ENCODE results near the gene INPP4B. TPM values are rescaled to one million over a fixed set of nuclear protein-coding genes. Genes with fewer than 3 reads are reported as not detected.

The INPP4B gene
- total and polyA plus RNA-seq, 9 donors, result 1.7 to 14.7 (median 10.7) TPM

- no peak overlapping the region for H3K27ac ChIP-seq
- intact Hi-C loops (cut with DNase I), result no loop called here
- H3K27me3 ChIP-seq, result no peaks in the 10 kb centered on the region
- WGBS, 3 donors, result 67 to 81% (median 76%) methylated on average over 4 of the region's 4 CpGs
- H3K36me3 ChIP-seq, result no peaks in the 10 kb centered on the region
- no peak overlapping the region for H3K4me3 ChIP-seq
- DNase-seq, result no peak
- no peaks in the 10 kb centered on the region for H3K4me1 ChIP-seq (ENCODE audit: insufficient read depth)
- H3K9me3 ChIP-seq, result no peaks in the 10 kb centered on the region
- TF ChIP-seq CTCF (IDR thresholded peaks at IDR 0.05), result no peak
- no peak for TF ChIP-seq POLR2A (IDR thresholded peaks at IDR 0.05)
- TF ChIP-seq EP300 (IDR thresholded peaks at IDR 0.05), result no peak
Measured at GRCh38 chr4:142414366-142414990, 431.6 kb downstream of the INPP4B start.

GRCh38 chr4:142413485-142413884, 432.6 kb downstream of the INPP4B start:
- no peak overlapping the region for H3K27ac ChIP-seq
- H3K4me1 ChIP-seq (ENCODE audit: insufficient read depth), result no peaks in the 10 kb centered on the region
- no peaks in the 10 kb centered on the region for H3K36me3 ChIP-seq
- DNase-seq, result no peak
- no peak overlapping the region for H3K4me3 ChIP-seq
- intact Hi-C loops (cut with DNase I), result no loop called here
- H3K27me3 ChIP-seq, result no peaks in the 10 kb centered on the region
- no peaks in the 10 kb centered on the region for H3K9me3 ChIP-seq
- TF ChIP-seq EP300 (IDR thresholded peaks at IDR 0.05) (no peak), CTCF (IDR thresholded peaks at IDR 0.05) (no peak), POLR2A (IDR thresholded peaks at IDR 0.05) (no peak)

GRCh38 chr4:142411993-142412392, 434.1 kb downstream of the INPP4B start:
- TF ChIP-seq POLR2A (IDR thresholded peaks at IDR 0.05), result no peak
- TF ChIP-seq EP300 (IDR thresholded peaks at IDR 0.05), result no peak
- no peak for TF ChIP-seq CTCF (IDR thresholded peaks at IDR 0.05)

GRCh38 chr4:142408003-142408441, 438.1 kb downstream of the INPP4B start:
- TF ChIP-seq EP300 (IDR thresholded peaks at IDR 0.05) (no peak), POLR2A (IDR thresholded peaks at IDR 0.05) (no peak), CTCF (IDR thresholded peaks at IDR 0.05) (no peak)

More at GRCh38 chr4:142411993-142412392, 434.1 kb downstream of the INPP4B start:
- no peaks in the 10 kb centered on the region for H3K4me1 ChIP-seq (ENCODE audit: insufficient read depth)
- H3K4me3 ChIP-seq, result no peak overlapping the region
- no peaks in the 10 kb centered on the region for H3K36me3 ChIP-seq
- no peak for DNase-seq
- no peaks in the 10 kb centered on the region for H3K27me3 ChIP-seq
- no peaks in the 10 kb centered on the region for H3K9me3 ChIP-seq
- H3K27ac ChIP-seq, result no peak overlapping the region
- intact Hi-C loops (cut with DNase I), result no loop called here

More at GRCh38 chr4:142408003-142408441, 438.1 kb downstream of the INPP4B start:
- H3K27me3 ChIP-seq, result no peaks in the 10 kb centered on the region
- peaks cover 2% of the 10 kb centered on the region for H3K4me1 ChIP-seq (ENCODE audit: insufficient read depth)
- 68 to 76% (median 75%) methylated on average over 5 of the region's 5 CpGs for WGBS, 3 donors
- intact Hi-C loops (cut with DNase I), result loop anchor here in 1 of 4 donors (10.0 kb wide), 1 partner anchor 53 kb away; no protein-coding TSS in a partner anchor
- H3K9me3 ChIP-seq, result no peaks in the 10 kb centered on the region
- no peak overlapping the region for H3K27ac ChIP-seq
- H3K36me3 ChIP-seq, result no peaks in the 10 kb centered on the region
- no peak for DNase-seq
- H3K4me3 ChIP-seq, result no peak overlapping the region

All from ovary (tissue), 9 donors.